Breast epithelium (tissue), 4 donors: ENCODE results near the gene MCTP2. TPM values are rescaled to one million over a fixed set of nuclear protein-coding genes. Genes with fewer than 3 reads are reported as not detected.

Source experiments
- DNase-seq, 2 donors: peaks; one replicate each; pipeline ENCODE4 v3.0.0-alpha.2; 2019; ENCODE audit warnings: low spot score in 2 of 2
- H3K27ac ChIP-seq, 2 donors: fragments of 200-600 bp; sonication (generic) in 1 of 2; one replicate each; pipeline ENCODE4 v1.5.1; 2016 to 2019; ENCODE audit warnings: mild to moderate bottlenecking in 1 of 2
- H3K27me3 ChIP-seq, 2 donors: fragments of 200-600 bp; sonication (generic) in 1 of 2; one replicate each; pipeline versions ENCODE4 v1.5.1 to v1.6.0; 2017 to 2019; ENCODE audit warnings: control low read depth in 1 of 2, mild to moderate bottlenecking in 1 of 2
- H3K36me3 ChIP-seq: fragments of 200-600 bp; one replicate; pipeline ENCODE4 v1.5.1; 2019
- H3K4me1 ChIP-seq, 2 donors: fragments of 200-600 bp; sonication (generic); one replicate each; pipeline ENCODE4 v1.5.1; 2016 to 2019; ENCODE audit warnings: control low read depth in 1 of 2
- H3K4me3 ChIP-seq, 3 donors: fragments of 200-600 bp; sonication (generic); 1 replicate in 2 of 3; 2 replicates in 1 of 3; pipeline ENCODE4 v1.5.1; 2016 to 2019; ENCODE audit warnings: mild to moderate bottlenecking in 3 of 3, moderate library complexity in 2 of 3
- H3K9me3 ChIP-seq, 2 donors: fragments of 200-600 bp; sonication (generic) in 1 of 2; one replicate each; pipeline ENCODE4 v1.5.1; 2016 to 2019; ENCODE audit warnings: control low read depth in 1 of 2
- CTCF ChIP-seq, 3 donors: fragments of 450-650 bp; IDR thresholded peaks; one replicate each; pipeline ENCODE4 v1.5.1; 2016 to 2017; ENCODE audit warnings: antibody characterized with exemption in 3 of 3, mild to moderate bottlenecking in 3 of 3, moderate library complexity in 3 of 3
- POLR2A ChIP-seq: fragments of 450-650 bp; IDR thresholded peaks from one replicate; pipeline ENCODE4 v1.6.1; 2016; ENCODE audit warnings: antibody characterized with exemption, mild to moderate bottlenecking, moderate library complexity
- POLR2AphosphoS5 ChIP-seq, 3 donors: sonication (generic); formaldehyde crosslinking; IDR thresholded peaks; one replicate each; pipeline ENCODE4 v1.6.1; 2017; ENCODE audit warnings: antibody characterized with exemption in 3 of 3
- intact Hi-C: fragments of 100-400 bp; cut with DNase I; formaldehyde crosslinking; loops from one replicate; pipeline ENCODE4 v1.15.1; 2023; ENCODE audit warnings: low total_unique reads
- total RNA-seq, 3 donors: library from RNA; depleted of rRNA; stranded (reverse); fragments of >200 nt; gene quantifications; one replicate each; pipeline ENCODE4 v1.1.0, GENCODE V29; 2016

The MCTP2 gene
- total RNA-seq, 3 donors from 2014 or later, result 6.4 to 46.2 (median 25.9) TPM

- Histone ChIP-seq H3K4me1 (no peaks in the 10 kb centered on the region), H3K4me3 (no peak overlapping the region), H3K9me3 (no peaks in the 10 kb centered on the region), H3K36me3 (no peaks in the 10 kb centered on the region), H3K27ac (no peak overlapping the region), H3K27me3 (no peaks in the 10 kb centered on the region)
- DNase-seq, result no peak
- intact Hi-C loops, result no loop called here
- no peak for TF ChIP-seq POLR2A
- TF ChIP-seq POLR2AphosphoS5 (IDR thresholded peaks at IDR 0.05), result no peak
- TF ChIP-seq CTCF (IDR thresholded peaks at IDR 0.05), result no peak
Observed at GRCh38 chr15:94467034-94467433, 235.7 kb downstream of the MCTP2 start.

GRCh38 chr15:94470492-94470891 is 239.1 kb downstream of the MCTP2 start:
- Histone ChIP-seq H3K27me3 (no peaks in the 10 kb centered on the region), H3K36me3 (no peaks in the 10 kb centered on the region), H3K4me1 (no peaks in the 10 kb centered on the region), H3K27ac (no peak overlapping the region), H3K9me3 (no peaks in the 10 kb centered on the region), H3K4me3 (no peak overlapping the region)
- no peak for TF ChIP-seq POLR2AphosphoS5 (IDR thresholded peaks at IDR 0.05)
- TF ChIP-seq POLR2A, result no peak
- no peak for TF ChIP-seq CTCF (IDR thresholded peaks at IDR 0.05)
- DNase-seq, result no peak
- intact Hi-C loops, result no loop called here

- TF ChIP-seq POLR2A (no peak), POLR2AphosphoS5 (IDR thresholded peaks at IDR 0.05) (no peak), CTCF (IDR thresholded peaks at IDR 0.05) (no peak)
- DNase-seq, result no peak
- H3K9me3 ChIP-seq, result no peaks in the 10 kb centered on the region
- intact Hi-C loops, result no loop called here
- H3K36me3 ChIP-seq, result peaks cover 3% of the 10 kb centered on the region
- no peaks in the 10 kb centered on the region for H3K4me1 ChIP-seq
- no peak overlapping the region for H3K4me3 ChIP-seq
- H3K27me3 ChIP-seq, result no peaks in the 10 kb centered on the region
- no peak overlapping the region for H3K27ac ChIP-seq
Observed at GRCh38 chr15:94476686-94477085, 245.3 kb downstream of the MCTP2 start.

- TF ChIP-seq POLR2AphosphoS5 (IDR thresholded peaks at IDR 0.05) (no peak), POLR2A (no peak), CTCF (IDR thresholded peaks at IDR 0.05) (no peak)
- Histone ChIP-seq H3K4me3 (no peak overlapping the region), H3K9me3 (no peaks in the 10 kb centered on the region), H3K4me1 (no peaks in the 10 kb centered on the region), H3K36me3 (peaks cover 3% of the 10 kb centered on the region), H3K27ac (no peak overlapping the region), H3K27me3 (no peaks in the 10 kb centered on the region)
- DNase-seq, result no peak
- intact Hi-C loops, result no loop called here
Observed at GRCh38 chr15:94477913-94478553, 246.7 kb downstream of the MCTP2 start.

- Histone ChIP-seq H3K36me3 (peaks cover 3% of the 10 kb centered on the region), H3K4me3 (no peak overlapping the region), H3K27ac (no peak overlapping the region), H3K27me3 (no peaks in the 10 kb centered on the region), H3K9me3 (no peaks in the 10 kb centered on the region), H3K4me1 (no peaks in the 10 kb centered on the region)
- intact Hi-C loops, result no loop called here
- TF ChIP-seq POLR2AphosphoS5 (IDR thresholded peaks at IDR 0.05) (no peak), CTCF (IDR thresholded peaks at IDR 0.05) (no peak), POLR2A (no peak)
- no peak for DNase-seq
Observed at GRCh38 chr15:94478763-94479162, 247.4 kb downstream of the MCTP2 start.
